ENCODE results near the gene SLC26A1.

Gene SLC26A1

GRCh38 chr4:1022739-1023066 lies 29.5 kb upstream of the SLC26A1 start:
- no peaks in the 10 kb centered on the region for H3K27me3 ChIP-seq (ENCODE audit: insufficient read depth, low read length)
- no peaks in the 10 kb centered on the region for H3K9me2 ChIP-seq (ENCODE audit: low read depth, low read length)
- no peak overlapping the region for H3K27ac ChIP-seq (ENCODE audit: low read depth, low read length, poor library complexity, severe bottlenecking)
- no peaks in the 10 kb centered on the region for H4K20me1 ChIP-seq (ENCODE audit: insufficient read depth, low read length)
- TF ChIP-seq CTCF (IDR thresholded peaks at IDR 0.05; ENCODE audit: low read length) (no peak), EZH2 (IDR thresholded peaks at IDR 0.05; ENCODE audit: borderline replicate concordance, low read length) (no peak)
- H3K79me2 ChIP-seq (ENCODE audit: insufficient read depth, low read length) = no peaks in the 10 kb centered on the region
- H3K4me2 ChIP-seq (ENCODE audit: low read length) = no peak overlapping the region
- H3K9me3 ChIP-seq (ENCODE audit: low read length) = no peaks in the 10 kb centered on the region
- no peaks in the 10 kb centered on the region for H3K36me3 ChIP-seq (ENCODE audit: insufficient read depth, low read length)
- no peak overlapping the region for H3K9ac ChIP-seq (ENCODE audit: low read length)
- peaks cover 7% of the 10 kb centered on the region for H3K4me1 ChIP-seq (ENCODE audit: insufficient read depth, low read length, severe bottlenecking)
- no peak overlapping the region for H3K4me3 ChIP-seq (ENCODE audit: low read depth, low read length, poor library complexity, severe bottlenecking)
- no peak overlapping the region for H2AFZ ChIP-seq (ENCODE audit: low read length)
- H3F3A ChIP-seq (ENCODE audit: insufficient read depth, low read length) = no peaks in the 10 kb centered on the region

- Histone ChIP-seq H3K36me3 (ENCODE audit: insufficient read depth, low read length) (no peaks in the 10 kb centered on the region), H3K4me2 (ENCODE audit: low read length) (no peak overlapping the region), H3K9me3 (ENCODE audit: low read length) (no peaks in the 10 kb centered on the region), H3K9me2 (ENCODE audit: low read depth, low read length) (no peaks in the 10 kb centered on the region), H3K9ac (ENCODE audit: low read length) (no peak overlapping the region), H3K4me1 (ENCODE audit: insufficient read depth, low read length, severe bottlenecking) (peaks cover 7% of the 10 kb centered on the region), H3K79me2 (ENCODE audit: insufficient read depth, low read length) (no peaks in the 10 kb centered on the region), H3K4me3 (ENCODE audit: low read depth, low read length, poor library complexity, severe bottlenecking) (no peak overlapping the region), H4K20me1 (ENCODE audit: insufficient read depth, low read length) (no peaks in the 10 kb centered on the region), H2AFZ (ENCODE audit: low read length) (no peak overlapping the region), H3K27me3 (ENCODE audit: insufficient read depth, low read length) (no peaks in the 10 kb centered on the region), H3K27ac (ENCODE audit: low read depth, low read length, poor library complexity, severe bottlenecking) (no peak overlapping the region), H3F3A (ENCODE audit: insufficient read depth, low read length) (no peaks in the 10 kb centered on the region)
- TF ChIP-seq EZH2 (IDR thresholded peaks at IDR 0.05; ENCODE audit: borderline replicate concordance, low read length) (no peak), CTCF (IDR thresholded peaks at IDR 0.05; ENCODE audit: low read length) (no peak)
These were observed 29.0 kb upstream of the SLC26A1 start for GRCh38 chr4:1022051-1022738.

- Histone ChIP-seq H3K27ac (ENCODE audit: low read depth, low read length, poor library complexity, severe bottlenecking) (no peak overlapping the region), H3K4me1 (ENCODE audit: insufficient read depth, low read length, severe bottlenecking) (peaks cover 7% of the 10 kb centered on the region), H3K9me2 (ENCODE audit: low read depth, low read length) (no peaks in the 10 kb centered on the region), H3K36me3 (ENCODE audit: insufficient read depth, low read length) (no peaks in the 10 kb centered on the region), H3K79me2 (ENCODE audit: insufficient read depth, low read length) (no peaks in the 10 kb centered on the region), H3K4me3 (ENCODE audit: low read depth, low read length, poor library complexity, severe bottlenecking) (no peak overlapping the region), H3K27me3 (ENCODE audit: insufficient read depth, low read length) (no peaks in the 10 kb centered on the region), H3F3A (ENCODE audit: insufficient read depth, low read length) (no peaks in the 10 kb centered on the region), H2AFZ (ENCODE audit: low read length) (no peak overlapping the region), H3K9me3 (ENCODE audit: low read length) (no peaks in the 10 kb centered on the region), H3K9ac (ENCODE audit: low read length) (no peak overlapping the region), H4K20me1 (ENCODE audit: insufficient read depth, low read length) (no peaks in the 10 kb centered on the region), H3K4me2 (ENCODE audit: low read length) (no peak overlapping the region)
- TF ChIP-seq CTCF (IDR thresholded peaks at IDR 0.05; ENCODE audit: low read length) = no peak
- TF ChIP-seq EZH2 (IDR thresholded peaks at IDR 0.05; ENCODE audit: borderline replicate concordance, low read length) = no peak
These were observed 28.3 kb upstream of the SLC26A1 start for GRCh38 chr4:1021386-1022050.
